Lung (tissue), 12 donors: ENCODE results near the gene CEMIP. TPM values are rescaled to one million over a fixed set of nuclear protein-coding genes. Genes with fewer than 3 reads are reported as not detected.

ENCODE experiments used
- ATAC-seq: fragments of 200-7000 bp; cut with Tn5 transposase; one replicate; pipeline ENCODE4 v1.9.1; 2020; ENCODE audit warnings: moderate number of reproducible peaks; ENCODE audit not compliant: insufficient read depth, low FRiP score
- DNase-seq, 3 donors: peaks; one replicate each; pipeline ENCODE4 v3.0.0-alpha.2; 2013 to 2017
- H3K27ac ChIP-seq, 2 donors: one replicate each; pipeline ENCODE4 v1.5.1; 2013; ENCODE audit warnings: mild to moderate bottlenecking in 2 of 2, moderate library complexity in 2 of 2, control low read depth in 1 of 2, inconsistent platforms in 1 of 2, low read depth in 1 of 2, low read length in 1 of 2
- H3K27me3 ChIP-seq, 3 donors: one replicate each; pipeline ENCODE4 v1.5.1; 2013; ENCODE audit warnings: low read length in 2 of 3; ENCODE audit not compliant: control insufficient read depth in 3 of 3, insufficient read depth in 3 of 3
- H3K36me3 ChIP-seq, 4 donors: one replicate each; pipeline ENCODE4 v1.5.1; 2013; ENCODE audit warnings: low read length in 4 of 4, mild to moderate bottlenecking in 1 of 4, moderate library complexity in 1 of 4; ENCODE audit not compliant: control insufficient read depth in 4 of 4, insufficient read depth in 4 of 4
- H3K4me1 ChIP-seq, 5 donors: one replicate each; pipeline ENCODE4 v1.5.1; 2013; ENCODE audit warnings: low read length in 5 of 5, mild to moderate bottlenecking in 2 of 5, moderate library complexity in 1 of 5; ENCODE audit not compliant: control insufficient read depth in 5 of 5, insufficient read depth in 5 of 5
- H3K4me3 ChIP-seq: one replicate; pipeline ENCODE4 v1.5.1; 2013; ENCODE audit warnings: mild to moderate bottlenecking, control low read depth, moderate library complexity
- H3K9ac ChIP-seq, 2 donors: one replicate each; pipeline ENCODE4 v1.5.1; 2013; ENCODE audit warnings: low read length in 2 of 2, control low read depth in 1 of 2; ENCODE audit not compliant: insufficient read depth in 1 of 2
- H3K9me3 ChIP-seq, 4 donors: one replicate each; pipeline ENCODE4 v1.5.1; 2013; ENCODE audit warnings: low read length in 3 of 4, mild to moderate bottlenecking in 1 of 4, moderate library complexity in 1 of 4; ENCODE audit not compliant: control insufficient read depth in 4 of 4, insufficient read depth in 3 of 4
- WGBS, 2 donors: extraction: QIAGEN DNeasy Blood & Tissue Kit; methylation state at CpG; one replicate each; pipeline ENCODE4 v1.1.7; 2013; 5-methylcytosine and 5-hydroxymethylcytosine counted together
- polyA plus RNA-seq, 2 donors: library from polyadenylated mRNA; stranded (reverse); fragments of 200-250 nt; gene quantifications; one replicate each; pipeline ENCODE4 v1.2.1, GENCODE V29; 2013
- total RNA-seq, 2 donors: library from RNA; depleted of rRNA in 1 of 2; stranded (reverse); fragments of >200 nt in 1 of 2; gene quantifications; one replicate each; pipeline ENCODE4 v1.2.1, GENCODE V29; 2014 to 2021
- TF ChIP-seq, protein P1 (sequence below): IDR thresholded peaks from 2 replicates; pipeline ENCODE4 v1.5.1; 2012; ENCODE audit warnings: mild to moderate bottlenecking; ENCODE audit errors: control extremely low read depth, extremely low read depth
- donor health status: control.
- donor health status: control.
- donor health status: Bipolar disorder and iron deficiency.
- donor health status: healthy.
- donor health status: DM: yes; HTN: yes; CAD: no.

Gene CEMIP
- total and polyA plus RNA-seq, 4 donors: 1.9 to 32.0 (median 3.9) TPM

DNA sequence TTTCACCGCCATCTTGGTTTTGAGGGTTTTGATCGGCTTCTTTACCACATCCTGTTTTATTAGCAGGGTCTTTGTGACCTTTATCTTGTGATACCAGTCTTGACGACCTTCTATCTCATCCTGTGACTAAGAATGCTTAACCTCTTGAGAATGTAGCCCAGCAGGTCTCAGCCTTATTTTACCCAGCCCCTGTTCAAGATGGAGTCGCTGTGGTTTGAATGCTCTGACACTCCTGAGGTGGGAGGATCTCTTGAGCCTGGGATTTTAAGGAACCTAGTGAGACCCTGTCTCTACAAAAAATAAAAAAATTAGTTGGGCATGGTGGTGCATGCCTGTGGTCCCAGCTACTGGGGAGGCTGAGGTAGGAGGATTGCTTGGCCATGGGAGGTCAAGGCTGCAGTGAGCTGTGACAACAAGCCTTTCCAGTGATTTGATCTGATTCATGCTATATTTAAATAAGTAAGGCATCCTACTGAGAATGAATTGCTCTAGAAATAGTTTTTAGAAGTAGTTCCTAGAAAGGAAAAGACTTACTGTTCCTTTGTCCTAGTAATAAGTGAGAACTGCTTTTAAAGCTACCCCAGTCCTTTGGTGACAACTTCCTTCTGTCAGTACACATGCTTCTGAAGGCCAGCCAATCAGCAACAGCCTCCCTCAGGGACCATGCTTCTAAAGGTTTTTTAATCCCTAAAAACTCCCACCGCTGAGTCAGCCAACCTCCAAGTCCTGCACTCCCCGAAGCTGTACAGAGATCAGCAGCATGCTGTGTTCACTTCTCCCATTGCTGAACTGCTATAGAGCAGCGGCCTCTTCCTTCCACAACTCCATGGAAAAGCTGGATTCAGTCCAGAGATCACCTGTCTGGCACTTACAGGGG, 9.1 kb upstream of the CEMIP start:
- no peak overlapping the region for H3K27ac ChIP-seq
- no peak for DNase-seq
- no peak overlapping the region for H3K4me3 ChIP-seq
- no peaks in the 10 kb centered on the region for H3K4me1 ChIP-seq
- H3K9ac ChIP-seq: no peak overlapping the region
- no peak for ATAC-seq
- no peaks in the 10 kb centered on the region for H3K9me3 ChIP-seq
- TF ChIP-seq, protein P1, sequence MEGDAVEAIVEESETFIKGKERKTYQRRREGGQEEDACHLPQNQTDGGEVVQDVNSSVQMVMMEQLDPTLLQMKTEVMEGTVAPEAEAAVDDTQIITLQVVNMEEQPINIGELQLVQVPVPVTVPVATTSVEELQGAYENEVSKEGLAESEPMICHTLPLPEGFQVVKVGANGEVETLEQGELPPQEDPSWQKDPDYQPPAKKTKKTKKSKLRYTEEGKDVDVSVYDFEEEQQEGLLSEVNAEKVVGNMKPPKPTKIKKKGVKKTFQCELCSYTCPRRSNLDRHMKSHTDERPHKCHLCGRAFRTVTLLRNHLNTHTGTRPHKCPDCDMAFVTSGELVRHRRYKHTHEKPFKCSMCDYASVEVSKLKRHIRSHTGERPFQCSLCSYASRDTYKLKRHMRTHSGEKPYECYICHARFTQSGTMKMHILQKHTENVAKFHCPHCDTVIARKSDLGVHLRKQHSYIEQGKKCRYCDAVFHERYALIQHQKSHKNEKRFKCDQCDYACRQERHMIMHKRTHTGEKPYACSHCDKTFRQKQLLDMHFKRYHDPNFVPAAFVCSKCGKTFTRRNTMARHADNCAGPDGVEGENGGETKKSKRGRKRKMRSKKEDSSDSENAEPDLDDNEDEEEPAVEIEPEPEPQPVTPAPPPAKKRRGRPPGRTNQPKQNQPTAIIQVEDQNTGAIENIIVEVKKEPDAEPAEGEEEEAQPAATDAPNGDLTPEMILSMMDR: no peak
- no peaks in the 10 kb centered on the region for H3K36me3 ChIP-seq
- WGBS, 2 donors: 85 to 86% methylated on average over 7 of the region's 7 CpGs
- H3K27me3 ChIP-seq: no peaks in the 10 kb centered on the region

DNA sequence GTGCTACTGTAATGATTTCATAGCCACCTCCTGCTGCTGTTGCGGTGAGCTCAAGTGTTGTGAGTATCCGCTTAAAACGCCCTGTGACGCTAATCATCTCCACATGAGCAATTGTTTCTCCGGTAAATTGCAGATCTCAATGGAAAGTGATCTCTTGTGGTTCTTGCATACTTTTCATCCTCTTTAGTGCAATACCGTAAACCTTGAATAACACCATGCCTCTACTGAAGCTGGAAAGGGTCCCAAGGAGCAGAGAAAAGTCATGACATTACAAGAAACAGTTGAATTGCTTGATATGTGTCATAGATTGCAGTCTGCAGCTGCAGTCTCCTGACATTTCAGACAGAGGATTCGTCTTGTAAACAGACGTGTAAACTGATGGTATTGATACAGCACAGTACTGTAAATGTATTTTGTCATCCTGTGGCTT, 6.0 kb upstream of the CEMIP start:
- ATAC-seq: no peak
- Histone ChIP-seq H3K4me1 (peaks cover 0 to 12% (median 8%) of the 10 kb centered on the region in 5 donors), H3K4me3 (no peak overlapping the region), H3K27ac (no peak overlapping the region), H3K9ac (no peak overlapping the region), H3K27me3 (no peaks in the 10 kb centered on the region), H3K36me3 (no peaks in the 10 kb centered on the region), H3K9me3 (peaks cover 0 to 3% (median 0%) of the 10 kb centered on the region in 4 donors)
- no peak for DNase-seq
- WGBS, 2 donors: 71 to 82% methylated on average over 8 of the region's 8 CpGs
- TF ChIP-seq, protein P1: no peak

DNA sequence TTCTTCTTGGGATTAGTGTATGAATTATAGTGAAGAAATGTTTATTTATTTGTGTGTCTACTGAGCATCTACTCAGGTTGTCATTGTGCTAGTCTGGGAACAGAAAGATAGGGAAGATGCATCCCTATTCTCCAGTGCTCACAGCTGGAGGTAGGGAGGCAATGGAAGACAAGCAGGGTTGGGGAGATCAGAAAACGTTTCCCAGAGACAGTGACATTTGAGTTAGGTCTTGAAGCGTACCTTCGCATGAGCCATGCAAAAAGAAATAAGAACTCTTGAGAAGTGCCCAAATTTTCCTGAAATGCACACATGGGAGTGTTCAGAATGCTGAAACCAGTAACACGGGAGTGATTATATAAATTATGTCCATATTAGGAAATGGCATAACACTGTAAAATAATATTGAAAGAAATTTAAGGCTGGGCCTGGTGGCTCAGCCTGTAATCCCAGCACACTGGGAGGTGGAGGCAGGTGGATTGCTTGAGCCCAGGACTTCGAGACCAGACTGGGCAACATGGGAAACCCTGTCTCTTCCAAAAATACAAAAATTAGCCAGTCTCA, 5.3 kb upstream of the CEMIP start:
- Histone ChIP-seq H3K9me3 (peaks cover 0 to 3% (median 0%) of the 10 kb centered on the region in 4 donors), H3K4me1 (peaks cover 0 to 13% (median 9%) of the 10 kb centered on the region in 5 donors), H3K27me3 (peaks cover 0 to 4% (median 0%) of the 10 kb centered on the region in 3 donors), H3K9ac (no peak overlapping the region), H3K27ac (no peak overlapping the region), H3K4me3 (no peak overlapping the region), H3K36me3 (no peaks in the 10 kb centered on the region)
- ATAC-seq (no peak), DNase-seq (no peak)
- 82 to 90% methylated on average over 5 of the region's 5 CpGs for WGBS, 2 donors
- TF ChIP-seq, protein P1: no peak
